ENCODE measurements around the gene COA8. TPM values are rescaled to one million over a fixed set of nuclear protein-coding genes. Genes with fewer than 3 reads are reported as not detected.

The COA8 gene
- 10 to 100 TPM; 26.8 to 46.1 (median 37.6) TPM for total RNA-seq

- WGBS, result under 1% methylated on average over 32 of the region's 109 CpGs
- Histone ChIP-seq H3K4me3 (peak within 1 kb of the TSS; percentile 74 to 94 (median 87)), H3K9me3 (no peaks in the 10 kb centered on the region), H3K27me3 (no peaks in the 10 kb centered on the region), H3K36me3 (peaks cover 4 to 26% (median 26%) of the 10 kb centered on the region in 4 donors), H3K4me1 (peaks cover 57 to 86% (median 72%) of the 10 kb centered on the region in 4 donors), H3K27ac (replicated peaks in 1 of 4) (peak within 1 kb of the TSS; percentile 91 to 98 (median 96))
- intact Hi-C loops (cut with DNase I), result no loop called here
- no peak for TF ChIP-seq EP300 (IDR thresholded peaks at IDR 0.05)
- TF ChIP-seq POLR2A (IDR thresholded peaks at IDR 0.05; ENCODE audit: low read depth), result peak; percentile 91
- peak; percentile 85 to 94 for TF ChIP-seq POLR2AphosphoS5 (IDR thresholded peaks at IDR 0.05)
- peak in 2 of 3 experiments; percentile 17 to 44 for TF ChIP-seq CTCF (IDR thresholded peaks at IDR 0.05)
- no peak for DNase-seq (ENCODE audit: extremely low spot score)
Observed at GRCh38 chr14:103562429-103563225, at the start of gene COA8, which contains the start of gene BAG5. Gene COA8 (plus strand): TSS chr14:103562960. CDS start chr14:103563002, 42 bp downstream. Gene BAG5 (minus strand): TSS chr14:103562657. CDS start chr14:103561164, 1,493 bp downstream.

- TF ChIP-seq POLR2AphosphoS5 (IDR thresholded peaks at IDR 0.05) (no peak), CTCF (IDR thresholded peaks at IDR 0.05) (no peak), EP300 (IDR thresholded peaks at IDR 0.05) (no peak), POLR2A (IDR thresholded peaks at IDR 0.05; ENCODE audit: low read depth) (no peak)
- intact Hi-C loops (cut with DNase I), result no loop called here
- H3K4me3 ChIP-seq, result no peak overlapping the region
- H3K4me1 ChIP-seq, result peaks cover 35 to 46% (median 45%) of the 10 kb centered on the region in 4 donors
- DNase-seq (ENCODE audit: extremely low spot score), result no peak
- peak overlapping the region in 3 of 4 donors; percentile 13 to 49 (median 24) for H3K27ac ChIP-seq (replicated peaks in 1 of 4)
- H3K9me3 ChIP-seq, result no peaks in the 10 kb centered on the region
- H3K36me3 ChIP-seq, result peaks cover 0 to 34% (median 25%) of the 10 kb centered on the region in 4 donors
- WGBS, result 82% methylated on average over 13 of the region's 18 CpGs
- no peaks in the 10 kb centered on the region for H3K27me3 ChIP-seq
Observed at GRCh38 chr14:103514596-103515421, 48.0 kb upstream of the COA8 start.

- intact Hi-C loops (cut with DNase I), result no loop called here
Observed at GRCh38 chr14:103516426-103517173, 46.2 kb upstream of the COA8 start.

More at GRCh38 chr14:103516426-103517173, 46.2 kb upstream of the COA8 start:
- TF ChIP-seq POLR2A (IDR thresholded peaks at IDR 0.05; ENCODE audit: low read depth) (no peak), EP300 (IDR thresholded peaks at IDR 0.05) (no peak), CTCF (IDR thresholded peaks at IDR 0.05) (no peak), POLR2AphosphoS5 (IDR thresholded peaks at IDR 0.05) (no peak)
- Histone ChIP-seq H3K27me3 (peaks cover 0 to 6% (median under 1%) of the 10 kb centered on the region in 4 donors), H3K36me3 (peaks cover 3 to 21% (median 17%) of the 10 kb centered on the region in 4 donors), H3K9me3 (no peaks in the 10 kb centered on the region), H3K4me3 (no peak overlapping the region), H3K4me1 (peaks cover 46 to 64% (median 62%) of the 10 kb centered on the region in 4 donors), H3K27ac (replicated peaks in 1 of 4) (peak overlapping the region; percentile 96 to 98 (median 97))
- WGBS, result 82% methylated on average over 10 of the region's 10 CpGs
- DNase-seq (ENCODE audit: extremely low spot score), result no peak
